Peyer's patch (tissue), 4 donors: ENCODE data around the gene MACROD2.

Experiments used
- CTCF ChIP-seq, 6 experiments: fragments of 450-650 bp in 4 of 6; fragments of 200-600 bp in 2 of 6; sonication (generic) in 1 of 6; IDR thresholded peaks; one replicate each; pipeline ENCODE4 v1.5.1; 2017 to 2019; ENCODE audit warnings: antibody characterized with exemption in 6 of 6, mild to moderate bottlenecking in 3 of 6, moderate library complexity in 1 of 6
- POLR2A ChIP-seq, 2 donors: fragments of 450-650 bp; IDR thresholded peaks; one replicate each; pipeline ENCODE4 v1.5.1; 2017; ENCODE audit warnings: antibody characterized with exemption in 2 of 2, mild to moderate bottlenecking in 2 of 2, moderate library complexity in 2 of 2

DNA sequence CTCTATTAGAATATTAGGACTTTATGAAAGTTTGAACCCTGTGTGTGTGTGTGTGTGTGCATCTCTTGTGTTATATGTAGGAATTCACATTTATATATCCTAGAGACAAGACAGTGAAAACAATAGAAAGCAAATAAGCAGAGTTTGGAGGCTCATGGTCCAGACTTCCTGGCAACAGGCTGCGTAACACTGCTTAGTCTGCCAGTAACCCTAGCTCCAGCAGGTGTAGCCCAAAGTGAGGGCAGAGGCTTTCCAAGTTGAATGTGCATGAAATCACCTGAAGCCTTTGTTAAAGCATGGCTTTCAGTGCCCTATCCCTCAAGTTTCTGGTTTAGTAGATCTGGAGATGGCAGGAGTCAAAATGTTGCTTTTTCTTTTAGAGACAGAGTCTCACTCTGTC is 2008.0 kb downstream of the MACROD2 start:
- TF ChIP-seq POLR2A (IDR thresholded peaks at IDR 0.05) (no peak), CTCF (IDR thresholded peaks at IDR 0.05) (no peak)
